ENCODE data around the gene GLT1D1. TPM values are rescaled to one million over a fixed set of nuclear protein-coding genes. Genes with fewer than 3 reads are reported as not detected.
A peak's percentile ranks its signal among the peaks of the same experiment; 100 is the strongest.

Gene GLT1D1
- polyA plus RNA-seq, 1 of the 3 experiments (the other 2 are of a cell fraction): 0.05 TPM

GRCh38 chr12:128808651-128809050, 44.6 kb upstream of the GLT1D1 start:
- Histone ChIP-seq H3F3A (replicated peaks; ENCODE audit: insufficient read depth) (no peaks in the 10 kb centered on the region), H4K20me1 (ENCODE audit: insufficient read depth) (peaks cover 6% of the 10 kb centered on the region; the same call in 1 of the 2 replicates), H3K79me2 (ENCODE audit: insufficient read depth) (peaks cover 57% of the 10 kb centered on the region), H3K4me1 (ENCODE audit: control insufficient read depth in 1 of 2, insufficient read depth in 2 of 2, low read depth in 1 of 2, low read length in 1 of 2) (peaks cover 0 to 10% of the 10 kb centered on the region in 2 experiments; a peak in 1 of 4 replicates), H3K4me3 (ENCODE audit: low read depth in 2 of 2, low read length in 1 of 2) (no peak overlapping the region), H3K9ac (no peak overlapping the region), H2AFZ (ENCODE audit: low read depth) (no peak overlapping the region), H3K9me3 (no peaks in the 10 kb centered on the region), H3K27me3 (ENCODE audit: insufficient read depth) (no peaks in the 10 kb centered on the region), H3K9me2 (no peaks in the 10 kb centered on the region), H3K4me2 (no peak overlapping the region), H3K27ac (ENCODE audit: low read depth in 2 of 2, low read length in 1 of 2) (no peak overlapping the region; a peak in 1 of 4 replicates), H3K36me3 (replicated peaks in 1 of 2; ENCODE audit: control insufficient read depth in 1 of 2, insufficient read depth in 2 of 2, low read length in 1 of 2) (peaks cover 43 to 55% of the 10 kb centered on the region in 2 experiments)
- no peak for DNase-seq
- no peak for TF ChIP-seq EZH2phosphoT487 (IDR thresholded peaks at IDR 0.05; ENCODE audit: borderline replicate concordance, low read depth)
- TF ChIP-seq FOXM1 (IDR thresholded peaks at IDR 0.05; ENCODE audit: low read depth): no peak
- no peak for TF ChIP-seq JUND (IDR thresholded peaks at IDR 0.05)
- no peak for TF ChIP-seq TCF12 (IDR thresholded peaks at IDR 0.05)
- CTCF ChIA-PET: no interaction called here
- POLR2A ChIA-PET: no interaction called here
- 87% methylated on average over 12 of the region's 12 CpGs for WGBS (ENCODE audit: low lambda C conversion rate)

- Histone ChIP-seq H3K4me3 (ENCODE audit: low read depth in 2 of 2, low read length in 1 of 2) (no peak overlapping the region), H3K9ac (no peak overlapping the region), H3K9me3 (no peaks in the 10 kb centered on the region), H3K4me1 (ENCODE audit: control insufficient read depth in 1 of 2, insufficient read depth in 2 of 2, low read depth in 1 of 2, low read length in 1 of 2) (peaks cover 0 to 10% of the 10 kb centered on the region in 2 experiments; a peak in 1 of 4 replicates), H2AFZ (ENCODE audit: low read depth) (no peak overlapping the region), H3K79me2 (ENCODE audit: insufficient read depth) (peaks cover 60% of the 10 kb centered on the region), H3K9me2 (no peaks in the 10 kb centered on the region), H4K20me1 (ENCODE audit: insufficient read depth) (peaks cover 9% of the 10 kb centered on the region; the same call in 1 of the 2 replicates), H3F3A (replicated peaks; ENCODE audit: insufficient read depth) (no peaks in the 10 kb centered on the region), H3K27ac (ENCODE audit: low read depth in 2 of 2, low read length in 1 of 2) (no peak overlapping the region; a peak in 1 of 4 replicates), H3K27me3 (ENCODE audit: insufficient read depth) (no peaks in the 10 kb centered on the region), H3K36me3 (replicated peaks in 1 of 2; ENCODE audit: control insufficient read depth in 1 of 2, insufficient read depth in 2 of 2, low read length in 1 of 2) (peaks cover 46 to 49% of the 10 kb centered on the region in 2 experiments), H3K4me2 (no peak overlapping the region)
- ChIA-PET CTCF (interaction anchor here (1.3 to 2.0 kb wide), 2 partner anchors 9 to 29 kb away, joined by 4 to 8 read pairs; no protein-coding TSS in a partner anchor), POLR2A (interaction anchor here (2.4 kb wide), 1 partner anchor 14 kb away, joined by 13 read pairs; the partner anchor contains the start of gene SLC15A4)
- TF ChIP-seq ELF1 (IDR thresholded peaks at IDR 0.05) (no peak), ZBTB33 (IDR thresholded peaks at IDR 0.05; ENCODE audit: borderline replicate concordance, low read depth) (no peak), SIN3A (IDR thresholded peaks at IDR 0.05; ENCODE audit: borderline replicate concordance, low read depth, low read length) (no peak), GABPA (IDR thresholded peaks at IDR 0.05; ENCODE audit: low read depth) (no peak), TCF12 (IDR thresholded peaks at IDR 0.05) (no peak), EP300 (IDR thresholded peaks at IDR 0.05; ENCODE audit: borderline replicate concordance in 1 of 2, low read depth in 1 of 2, low read length in 1 of 2) (no peak)
- WGBS (ENCODE audit: low lambda C conversion rate): 90% methylated on average over 13 of the region's 14 CpGs
- peak; percentile 42 for DNase-seq
These were observed 42.8 kb upstream of the GLT1D1 start for GRCh38 chr12:128810182-128811127.
